ENCODE results near the gene ZNF547. TPM values are rescaled to one million over a fixed set of nuclear protein-coding genes. Genes with fewer than 3 reads are reported as not detected.

ZNF547 gene
- total RNA-seq, 1 experiment from 2014 or later, result 3.2 TPM

- Histone ChIP-seq H3K9me2 (replicated peaks; ENCODE audit: low read length) (no peaks in the 10 kb centered on the region), H2AFZ (ENCODE audit: low read length) (peak overlapping the region; percentile 87), H3K4me2 (ENCODE audit: low read length) (peak overlapping the region; percentile 94), H3K27me3 (ENCODE audit: low read length) (no peaks in the 10 kb centered on the region), H3K4me3 (ENCODE audit: low read length) (peak overlapping the region; percentile 88), H3K36me3 (ENCODE audit: low read depth, low read length) (peaks cover 24% of the 10 kb centered on the region), H3F3A (ENCODE audit: low read length, unreplicated experiment) (no peaks in the 10 kb centered on the region), H3K79me2 (ENCODE audit: low read length) (peaks cover 33% of the 10 kb centered on the region), H3K9me3 (ENCODE audit: low read length) (no peaks in the 10 kb centered on the region), H3K27ac (ENCODE audit: low read length) (no peak overlapping the region), H3K9ac (ENCODE audit: low read length) (peak overlapping the region; percentile 94), H4K20me1 (ENCODE audit: low read length) (no peaks in the 10 kb centered on the region), H3K4me1 (ENCODE audit: insufficient read depth, low read length) (peaks cover 23% of the 10 kb centered on the region)
- CTCF ChIA-PET, result interaction anchor here (0.6 kb wide), 1 partner anchor 26 kb away, joined by 3 read pairs; no protein-coding TSS in a partner anchor
- no peak for TF ChIP-seq EZH2phosphoT487 (IDR thresholded peaks at IDR 0.05; ENCODE audit: borderline replicate concordance, low read length)
- TF ChIP-seq CTCF (conservative IDR thresholded peaks at IDR 0.05; ENCODE audit: low read depth, low read length), result no peak
- no peak for TF ChIP-seq EZH2 (IDR thresholded peaks at IDR 0.05; ENCODE audit: low read length, unreplicated experiment)
- ATAC-seq (no peak), DNase-seq (no peak)
- POLR2A ChIA-PET (ENCODE audit: unreplicated experiment), result interaction anchor here (0.6 kb wide), 1 partner anchor 44 kb away, joined by 4 read pairs; no protein-coding TSS in a partner anchor
- no TSS peak for BruUV-seq (replicated peaks)
- intact Hi-C loops (cut with micrococcal nuclease), result no loop called here
Observed at GRCh38 chr19:57321116-57321515, 42.2 kb upstream of the ZNF547 start.

- Histone ChIP-seq H3K79me2 (ENCODE audit: low read length) (peaks cover 33% of the 10 kb centered on the region), H3K9me2 (replicated peaks; ENCODE audit: low read length) (no peaks in the 10 kb centered on the region), H2AFZ (ENCODE audit: low read length) (no peak overlapping the region), H3K4me3 (ENCODE audit: low read length) (peak overlapping the region; percentile 88), H3K36me3 (ENCODE audit: low read depth, low read length) (peaks cover 29% of the 10 kb centered on the region), H4K20me1 (ENCODE audit: low read length) (no peaks in the 10 kb centered on the region), H3K4me1 (ENCODE audit: insufficient read depth, low read length) (peaks cover 23% of the 10 kb centered on the region), H3K9me3 (ENCODE audit: low read length) (no peaks in the 10 kb centered on the region), H3K27me3 (ENCODE audit: low read length) (no peaks in the 10 kb centered on the region), H3K9ac (ENCODE audit: low read length) (no peak overlapping the region), H3K4me2 (ENCODE audit: low read length) (peak overlapping the region; percentile 94), H3K27ac (ENCODE audit: low read length) (no peak overlapping the region), H3F3A (ENCODE audit: low read length, unreplicated experiment) (no peaks in the 10 kb centered on the region)
- intact Hi-C loops (cut with micrococcal nuclease), result no loop called here
- BruUV-seq (replicated peaks), result no TSS peak
- POLR2A ChIA-PET (ENCODE audit: unreplicated experiment), result interaction anchor here (0.6 kb wide), 1 partner anchor 44 kb away, joined by 4 read pairs; no protein-coding TSS in a partner anchor
- CTCF ChIA-PET, result interaction anchor here (0.6 kb wide), 1 partner anchor 26 kb away, joined by 3 read pairs; no protein-coding TSS in a partner anchor
- DNase-seq, result no peak
- no peak for ATAC-seq
- TF ChIP-seq EZH2 (IDR thresholded peaks at IDR 0.05; ENCODE audit: low read length, unreplicated experiment), result no peak
- TF ChIP-seq EZH2phosphoT487 (IDR thresholded peaks at IDR 0.05; ENCODE audit: borderline replicate concordance, low read length), result no peak
- no peak for TF ChIP-seq CTCF (conservative IDR thresholded peaks at IDR 0.05; ENCODE audit: low read depth, low read length)
Observed at GRCh38 chr19:57321751-57322150, 41.6 kb upstream of the ZNF547 start.

- DNase-seq (no peak), ATAC-seq (no peak)
- BruUV-seq (replicated peaks), result no TSS peak
- H3K27me3 ChIP-seq (ENCODE audit: low read length), result no peaks in the 10 kb centered on the region
- intact Hi-C loops (cut with micrococcal nuclease), result no loop called here
- H3F3A ChIP-seq (ENCODE audit: low read length, unreplicated experiment), result no peaks in the 10 kb centered on the region
- no peak overlapping the region for H3K27ac ChIP-seq (ENCODE audit: low read length)
- H2AFZ ChIP-seq (ENCODE audit: low read length), result no peak overlapping the region
- H4K20me1 ChIP-seq (ENCODE audit: low read length), result no peaks in the 10 kb centered on the region
- H3K9ac ChIP-seq (ENCODE audit: low read length), result no peak overlapping the region
- H3K9me2 ChIP-seq (replicated peaks; ENCODE audit: low read length), result no peaks in the 10 kb centered on the region
- H3K4me1 ChIP-seq (ENCODE audit: insufficient read depth, low read length), result peaks cover 17% of the 10 kb centered on the region
- no peaks in the 10 kb centered on the region for H3K9me3 ChIP-seq (ENCODE audit: low read length)
- ChIA-PET POLR2A (ENCODE audit: unreplicated experiment) (no interaction called here), CTCF (no interaction called here)
- H3K79me2 ChIP-seq (ENCODE audit: low read length), result peaks cover 33% of the 10 kb centered on the region
- no peak for TF ChIP-seq CTCF (conservative IDR thresholded peaks at IDR 0.05; ENCODE audit: low read depth, low read length)
- no peak for TF ChIP-seq EZH2 (IDR thresholded peaks at IDR 0.05; ENCODE audit: low read length, unreplicated experiment)
- no peak for TF ChIP-seq EZH2phosphoT487 (IDR thresholded peaks at IDR 0.05; ENCODE audit: borderline replicate concordance, low read length)
- H3K4me2 ChIP-seq (ENCODE audit: low read length), result no peak overlapping the region
- peaks cover 53% of the 10 kb centered on the region for H3K36me3 ChIP-seq (ENCODE audit: low read depth, low read length)
- H3K4me3 ChIP-seq (ENCODE audit: low read length), result no peak overlapping the region
Observed at GRCh38 chr19:57324992-57325391, 38.4 kb upstream of the ZNF547 start.
